HG03521 (cell line): ENCODE results near the gene IRAK1.

Experiments
- ATAC-seq: cut with Tn5 transposase; IDR thresholded peaks from one replicate; pipeline ENCODE4 v1.9.1; 2021; ENCODE audit warnings: mild to moderate bottlenecking, moderate library complexity; ENCODE audit not compliant: unreplicated experiment

The IRAK1 gene

GRCh38 chrX:154043003-154043763 is 23.5 kb upstream of the IRAK1 start:
- no peak for ATAC-seq

- ATAC-seq = no peak
Measured at GRCh38 chrX:154040863-154041262, 21.2 kb upstream of the IRAK1 start.

GRCh38 chrX:154040307-154040756 is 20.6 kb upstream of the IRAK1 start:
- ATAC-seq = no peak

GRCh38 chrX:154039577-154039976 is 19.9 kb upstream of the IRAK1 start:
- no peak for ATAC-seq

GRCh38 chrX:154038656-154039055 is 19.0 kb upstream of the IRAK1 start:
- ATAC-seq = no peak

GRCh38 chrX:154037754-154038153 is 18.1 kb upstream of the IRAK1 start:
- ATAC-seq = no peak

- ATAC-seq = no peak
Measured at GRCh38 chrX:154036513-154036912, 16.8 kb upstream of the IRAK1 start.

- no peak for ATAC-seq
Measured at GRCh38 chrX:154033848-154034247, 14.1 kb upstream of the IRAK1 start.

- ATAC-seq = no peak
Measured at GRCh38 chrX:154032653-154033052, 13.0 kb upstream of the IRAK1 start.

GRCh38 chrX:154032160-154032559 is 12.5 kb upstream of the IRAK1 start:
- ATAC-seq = no peak

- ATAC-seq = no peak
Measured at GRCh38 chrX:154030715-154031305, 11.1 kb upstream of the IRAK1 start.

GRCh38 chrX:154030266-154030665 is 10.6 kb upstream of the IRAK1 start:
- ATAC-seq = no peak

- ATAC-seq = no peak
Measured at GRCh38 chrX:154029439-154029838, 9.7 kb upstream of the IRAK1 start.

GRCh38 chrX:154028502-154029184 is 8.9 kb upstream of the IRAK1 start:
- ATAC-seq = no peak

GRCh38 chrX:154027986-154028385 is 8.3 kb upstream of the IRAK1 start:
- ATAC-seq = no peak

GRCh38 chrX:154027022-154027402 is 7.3 kb upstream of the IRAK1 start:
- ATAC-seq = no peak

- ATAC-seq = no peak
Measured at GRCh38 chrX:154026136-154027021, 6.7 kb upstream of the IRAK1 start.

- ATAC-seq = no peak
Measured at GRCh38 chrX:154025230-154025629, 5.5 kb upstream of the IRAK1 start.

GRCh38 chrX:154024271-154024670 is 4.6 kb upstream of the IRAK1 start:
- no peak for ATAC-seq

- no peak for ATAC-seq
Measured at GRCh38 chrX:154023276-154024000, 3.7 kb upstream of the IRAK1 start.
